Vagina (tissue), 2 donors: ENCODE results near the gene MYO10. TPM values are rescaled to one million over a fixed set of nuclear protein-coding genes. Genes with fewer than 3 reads are reported as not detected.

Experiments
- DNase-seq, 2 donors: peaks; one replicate each; pipeline ENCODE4 v3.0.0-alpha.2; 2017; ENCODE audit errors: extremely low spot score in 2 of 2
- H3K27ac ChIP-seq: fragments of 200-600 bp; sonication (generic); one replicate; pipeline ENCODE4 v1.5.1; 2019
- H3K27me3 ChIP-seq: fragments of 200-600 bp; sonication (generic); one replicate; pipeline ENCODE4 v1.5.1; 2019
- H3K36me3 ChIP-seq, 2 donors: fragments of 200-600 bp; sonication (generic); one replicate each; pipeline ENCODE4 v1.5.1; 2017 to 2019
- H3K4me1 ChIP-seq: fragments of 200-600 bp; sonication (generic); one replicate; pipeline ENCODE4 v1.5.1; 2019
- H3K4me3 ChIP-seq, 2 donors: fragments of 200-600 bp; sonication (generic); 1 replicate in 1 of 2; 2 replicates in 1 of 2; pipeline ENCODE4 v1.5.1; 2016 to 2019
- H3K9me3 ChIP-seq: fragments of 200-600 bp; sonication (generic); one replicate; pipeline ENCODE4 v1.5.1; 2019
- CTCF ChIP-seq, 3 experiments: fragments of 450-650 bp in 2 of 3; fragments of 200-600 bp in 1 of 3; sonication (generic) in 1 of 3; IDR thresholded peaks; one replicate each; pipeline ENCODE4 v1.5.1; 2017 to 2019; ENCODE audit warnings: antibody characterized with exemption in 3 of 3, mild to moderate bottlenecking in 2 of 3, moderate library complexity in 2 of 3
- POLR2A ChIP-seq, 2 donors: fragments of 450-650 bp; IDR thresholded peaks; one replicate each; pipeline ENCODE4 v1.6.1; 2017; ENCODE audit warnings: antibody characterized with exemption in 2 of 2, mild to moderate bottlenecking in 2 of 2, moderate library complexity in 2 of 2
- POLR2AphosphoS5 ChIP-seq, 2 donors: sonication (generic); formaldehyde crosslinking; IDR thresholded peaks; one replicate each; pipeline ENCODE4 v1.9.0; 2017; ENCODE audit warnings: antibody characterized with exemption in 2 of 2, mild to moderate bottlenecking in 2 of 2, low read depth in 1 of 2; ENCODE audit not compliant: insufficient read depth in 1 of 2
- intact Hi-C: fragments of 100-400 bp; cut with DNase I; formaldehyde crosslinking; loops from one replicate; pipeline ENCODE4 v1.15.1; 2023
- total RNA-seq: library from RNA; depleted of rRNA; stranded (reverse); fragments of >200 nt; gene quantifications from one replicate; pipeline ENCODE4 v1.2.3, GENCODE V29; 2016

MYO10 gene
- total RNA-seq, 1 donor from 2014 or later = 22.1 TPM

GRCh38 chr5:16980983-16981382, 44.9 kb upstream of the MYO10 start:
- Histone ChIP-seq H3K36me3 (no peaks in the 10 kb centered on the region), H3K4me3 (no peak overlapping the region), H3K27ac (no peak overlapping the region), H3K4me1 (no peaks in the 10 kb centered on the region), H3K27me3 (no peaks in the 10 kb centered on the region), H3K9me3 (no peaks in the 10 kb centered on the region)
- TF ChIP-seq CTCF (IDR thresholded peaks at IDR 0.05) (no peak), POLR2AphosphoS5 (IDR thresholded peaks at IDR 0.05; ENCODE audit: insufficient read depth in 1 of 2, low read depth in 1 of 2) (no peak), POLR2A (IDR thresholded peaks at IDR 0.05) (no peak)
- no peak for DNase-seq
- intact Hi-C loops = no loop called here

- no peak overlapping the region for H3K4me3 ChIP-seq
- H3K36me3 ChIP-seq = no peaks in the 10 kb centered on the region
- no peak for DNase-seq
- H3K9me3 ChIP-seq = no peaks in the 10 kb centered on the region
- TF ChIP-seq POLR2A (IDR thresholded peaks at IDR 0.05) (no peak), POLR2AphosphoS5 (IDR thresholded peaks at IDR 0.05; ENCODE audit: insufficient read depth in 1 of 2, low read depth in 1 of 2) (no peak), CTCF (IDR thresholded peaks at IDR 0.05) (no peak)
- H3K27me3 ChIP-seq = no peaks in the 10 kb centered on the region
- H3K4me1 ChIP-seq = no peaks in the 10 kb centered on the region
- intact Hi-C loops = no loop called here
- no peak overlapping the region for H3K27ac ChIP-seq
These were observed 42.2 kb upstream of the MYO10 start for GRCh38 chr5:16978296-16978695.

- Histone ChIP-seq H3K4me3 (no peak overlapping the region), H3K4me1 (no peaks in the 10 kb centered on the region), H3K27me3 (no peaks in the 10 kb centered on the region), H3K9me3 (no peaks in the 10 kb centered on the region), H3K36me3 (no peaks in the 10 kb centered on the region), H3K27ac (no peak overlapping the region)
- TF ChIP-seq CTCF (IDR thresholded peaks at IDR 0.05) (no peak), POLR2A (IDR thresholded peaks at IDR 0.05) (no peak)
- intact Hi-C loops = no loop called here
- DNase-seq = no peak
These were observed 40.5 kb upstream of the MYO10 start for GRCh38 chr5:16976625-16977008.

- H3K27me3 ChIP-seq = no peaks in the 10 kb centered on the region
- DNase-seq = no peak
- H3K9me3 ChIP-seq = no peaks in the 10 kb centered on the region
- no peak overlapping the region for H3K27ac ChIP-seq
- no peak overlapping the region for H3K4me3 ChIP-seq
- intact Hi-C loops = no loop called here
- TF ChIP-seq CTCF (IDR thresholded peaks at IDR 0.05) = no peak
- TF ChIP-seq POLR2AphosphoS5 (IDR thresholded peaks at IDR 0.05; ENCODE audit: insufficient read depth in 1 of 2, low read depth in 1 of 2) = no peak
- no peak for TF ChIP-seq POLR2A (IDR thresholded peaks at IDR 0.05)
- no peaks in the 10 kb centered on the region for H3K36me3 ChIP-seq
- no peaks in the 10 kb centered on the region for H3K4me1 ChIP-seq
These were observed 40.0 kb upstream of the MYO10 start for GRCh38 chr5:16975950-16976624.

GRCh38 chr5:16974981-16975380, 38.9 kb upstream of the MYO10 start:
- no peak overlapping the region for H3K27ac ChIP-seq
- intact Hi-C loops = no loop called here
- no peaks in the 10 kb centered on the region for H3K36me3 ChIP-seq
- TF ChIP-seq CTCF (IDR thresholded peaks at IDR 0.05) = no peak
- TF ChIP-seq POLR2A (IDR thresholded peaks at IDR 0.05) = no peak
- no peak for TF ChIP-seq POLR2AphosphoS5 (IDR thresholded peaks at IDR 0.05; ENCODE audit: insufficient read depth in 1 of 2, low read depth in 1 of 2)
- H3K4me3 ChIP-seq = no peak overlapping the region
- no peak for DNase-seq
- H3K9me3 ChIP-seq = no peaks in the 10 kb centered on the region
- no peaks in the 10 kb centered on the region for H3K4me1 ChIP-seq
- H3K27me3 ChIP-seq = no peaks in the 10 kb centered on the region
